Panc1 (cell line): ENCODE data around the gene FAM199X.

Experiments
- POLR2AphosphoS5 ChIP-seq: IDR thresholded peaks from 2 replicates; pipeline ENCODE4 v1.6.1; 2012; ENCODE audit warnings: mild to moderate bottlenecking, low read depth, low read length, moderate library complexity
- SIN3A ChIP-seq: IDR thresholded peaks from 2 replicates; pipeline ENCODE4 v1.6.1; 2012; ENCODE audit warnings: low read depth, mild to moderate bottlenecking, low read length, moderate library complexity, borderline replicate concordance; ENCODE audit not compliant: insufficient read depth
- TCF7L2 ChIP-seq: IDR thresholded peaks from 2 replicates; pipeline ENCODE4 v1.6.1; 2011; ENCODE audit warnings: mild to moderate bottlenecking, low read depth, low read length, inconsistent platforms
- TF ChIP-seq, protein P1 (sequence below): fragments of 450-650 bp; IDR thresholded peaks from 2 replicates; pipeline ENCODE4 v1.5.1; 2017; ENCODE audit warnings: mild to moderate bottlenecking
- TF ChIP-seq, protein P2 (sequence below), 2 experiments: IDR thresholded peaks; 2 replicates each; pipeline ENCODE4 v1.6.1; 2011 to 2012; ENCODE audit warnings: low read depth in 2 of 2, control low read depth in 1 of 2, low read length in 1 of 2, mild to moderate bottlenecking in 1 of 2, moderate library complexity in 1 of 2; ENCODE audit not compliant: insufficient read depth in 1 of 2

DNA sequence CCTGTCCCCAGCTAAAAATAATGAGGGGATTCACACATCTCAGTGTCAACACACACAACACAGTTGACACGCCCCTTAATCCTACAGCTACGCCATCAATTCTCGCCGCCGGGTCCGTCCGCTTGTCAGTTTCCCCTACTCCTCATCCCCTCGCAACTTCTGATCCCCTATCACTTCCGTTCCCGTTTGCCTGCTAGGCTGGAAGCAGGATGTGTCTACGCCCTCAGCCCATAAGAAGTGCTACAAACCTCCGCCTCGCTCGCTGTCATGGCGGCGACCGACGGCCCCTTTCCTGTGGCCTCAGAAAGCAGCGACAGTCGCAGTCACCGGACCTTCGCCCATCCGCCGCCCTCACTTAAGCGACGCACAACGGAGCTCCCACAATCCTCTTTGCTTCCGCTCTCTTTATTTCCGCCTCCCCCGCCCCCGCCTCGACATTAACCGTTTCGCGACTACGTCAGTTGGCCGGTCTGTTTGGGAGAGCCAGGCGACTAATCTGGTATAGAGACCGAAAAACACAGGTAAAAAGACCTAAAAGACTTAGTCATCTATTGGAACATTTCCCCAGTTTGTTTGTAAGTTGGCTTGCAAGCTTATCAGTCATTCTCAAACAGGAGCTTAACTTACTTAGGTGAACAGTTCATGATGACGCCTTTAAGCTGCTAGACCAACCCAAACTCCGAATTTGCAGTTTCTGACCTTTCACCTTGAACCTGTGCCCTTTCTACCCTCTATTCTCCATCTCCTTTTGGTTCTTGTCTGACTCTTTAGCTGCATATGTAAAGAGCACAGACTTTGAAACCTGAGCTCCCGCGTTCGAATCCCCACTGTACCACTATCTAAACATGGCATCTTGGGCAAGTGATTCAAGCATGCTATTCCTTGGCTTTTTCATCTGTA lies 9.4 kb upstream of the FAM199X start, which contains the start of gene SLC25A53:
- TF ChIP-seq POLR2AphosphoS5: peak; percentile 69; the same call in 1 of the 2 replicates
- TF ChIP-seq, protein P1, sequence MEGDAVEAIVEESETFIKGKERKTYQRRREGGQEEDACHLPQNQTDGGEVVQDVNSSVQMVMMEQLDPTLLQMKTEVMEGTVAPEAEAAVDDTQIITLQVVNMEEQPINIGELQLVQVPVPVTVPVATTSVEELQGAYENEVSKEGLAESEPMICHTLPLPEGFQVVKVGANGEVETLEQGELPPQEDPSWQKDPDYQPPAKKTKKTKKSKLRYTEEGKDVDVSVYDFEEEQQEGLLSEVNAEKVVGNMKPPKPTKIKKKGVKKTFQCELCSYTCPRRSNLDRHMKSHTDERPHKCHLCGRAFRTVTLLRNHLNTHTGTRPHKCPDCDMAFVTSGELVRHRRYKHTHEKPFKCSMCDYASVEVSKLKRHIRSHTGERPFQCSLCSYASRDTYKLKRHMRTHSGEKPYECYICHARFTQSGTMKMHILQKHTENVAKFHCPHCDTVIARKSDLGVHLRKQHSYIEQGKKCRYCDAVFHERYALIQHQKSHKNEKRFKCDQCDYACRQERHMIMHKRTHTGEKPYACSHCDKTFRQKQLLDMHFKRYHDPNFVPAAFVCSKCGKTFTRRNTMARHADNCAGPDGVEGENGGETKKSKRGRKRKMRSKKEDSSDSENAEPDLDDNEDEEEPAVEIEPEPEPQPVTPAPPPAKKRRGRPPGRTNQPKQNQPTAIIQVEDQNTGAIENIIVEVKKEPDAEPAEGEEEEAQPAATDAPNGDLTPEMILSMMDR: no peak
- peak; percentile 36; the same call in 1 of the 2 replicates for TF ChIP-seq TCF7L2
- TF ChIP-seq, protein P2, sequence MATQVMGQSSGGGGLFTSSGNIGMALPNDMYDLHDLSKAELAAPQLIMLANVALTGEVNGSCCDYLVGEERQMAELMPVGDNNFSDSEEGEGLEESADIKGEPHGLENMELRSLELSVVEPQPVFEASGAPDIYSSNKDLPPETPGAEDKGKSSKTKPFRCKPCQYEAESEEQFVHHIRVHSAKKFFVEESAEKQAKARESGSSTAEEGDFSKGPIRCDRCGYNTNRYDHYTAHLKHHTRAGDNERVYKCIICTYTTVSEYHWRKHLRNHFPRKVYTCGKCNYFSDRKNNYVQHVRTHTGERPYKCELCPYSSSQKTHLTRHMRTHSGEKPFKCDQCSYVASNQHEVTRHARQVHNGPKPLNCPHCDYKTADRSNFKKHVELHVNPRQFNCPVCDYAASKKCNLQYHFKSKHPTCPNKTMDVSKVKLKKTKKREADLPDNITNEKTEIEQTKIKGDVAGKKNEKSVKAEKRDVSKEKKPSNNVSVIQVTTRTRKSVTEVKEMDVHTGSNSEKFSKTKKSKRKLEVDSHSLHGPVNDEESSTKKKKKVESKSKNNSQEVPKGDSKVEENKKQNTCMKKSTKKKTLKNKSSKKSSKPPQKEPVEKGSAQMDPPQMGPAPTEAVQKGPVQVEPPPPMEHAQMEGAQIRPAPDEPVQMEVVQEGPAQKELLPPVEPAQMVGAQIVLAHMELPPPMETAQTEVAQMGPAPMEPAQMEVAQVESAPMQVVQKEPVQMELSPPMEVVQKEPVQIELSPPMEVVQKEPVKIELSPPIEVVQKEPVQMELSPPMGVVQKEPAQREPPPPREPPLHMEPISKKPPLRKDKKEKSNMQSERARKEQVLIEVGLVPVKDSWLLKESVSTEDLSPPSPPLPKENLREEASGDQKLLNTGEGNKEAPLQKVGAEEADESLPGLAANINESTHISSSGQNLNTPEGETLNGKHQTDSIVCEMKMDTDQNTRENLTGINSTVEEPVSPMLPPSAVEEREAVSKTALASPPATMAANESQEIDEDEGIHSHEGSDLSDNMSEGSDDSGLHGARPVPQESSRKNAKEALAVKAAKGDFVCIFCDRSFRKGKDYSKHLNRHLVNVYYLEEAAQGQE (IDR thresholded peaks at IDR 0.05; ENCODE audit: insufficient read depth in 1 of 2, low read depth in 2 of 2, low read length in 1 of 2): no peak
- TF ChIP-seq SIN3A: 0 out of 2 replicates have a peak, but pooled peaks have one; percentile 55
